Endometrium (tissue), 2 donors: ENCODE data around the gene SLC22A17.

Source experiments
- FAIRE-seq: peaks from 2 replicates; lab custom pipeline; 2012; peaks lifted over from hg19 to GRCh38; lab: Jason Lieb, UNC
- donor health status: control.
- donor health status: control.

Gene SLC22A17

DNA sequence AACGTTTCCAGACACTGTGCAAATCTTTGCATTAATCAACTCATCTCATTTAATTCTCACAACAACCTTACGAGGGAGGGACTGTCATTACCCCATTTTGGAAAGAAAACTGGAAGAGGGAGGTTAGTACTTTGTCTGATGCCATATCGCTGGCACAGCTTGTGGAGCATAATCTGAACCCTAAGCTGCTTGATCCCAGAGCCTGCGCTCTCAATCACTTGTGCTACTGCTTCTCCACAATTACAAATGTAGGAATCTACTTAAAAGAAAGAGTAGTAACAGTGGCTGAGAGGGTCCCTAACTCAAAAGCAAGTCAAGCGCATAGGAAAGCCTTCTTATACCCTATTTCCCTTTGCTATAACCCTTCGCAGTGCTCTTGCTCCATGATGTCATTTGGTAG is 9.1 kb upstream of the SLC22A17 start:
- FAIRE-seq = no peak

DNA sequence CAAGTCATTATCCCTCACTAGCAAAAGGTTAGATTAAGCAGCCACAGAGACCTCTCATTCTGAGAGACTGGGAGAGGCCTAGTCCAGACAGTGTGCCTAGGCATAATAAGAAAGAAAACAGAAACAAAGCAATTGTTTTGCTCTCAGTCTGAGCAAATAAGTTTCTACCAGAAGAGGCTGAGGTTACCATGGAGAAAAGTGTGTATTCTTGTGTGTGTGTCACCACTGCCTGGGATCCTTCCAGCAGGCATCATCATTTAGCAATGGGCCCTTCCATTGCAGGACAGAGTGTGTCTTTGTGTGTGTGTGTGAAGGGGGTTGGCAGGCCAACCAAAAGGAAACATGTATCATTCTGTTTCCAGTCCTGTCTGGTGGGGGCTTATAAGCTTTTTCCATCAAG is 8.6 kb upstream of the SLC22A17 start:
- FAIRE-seq = no peak

- no peak for FAIRE-seq
Measured at GRCh38 chr14:23360496-23360895, 7.8 kb upstream of the SLC22A17 start.

DNA sequence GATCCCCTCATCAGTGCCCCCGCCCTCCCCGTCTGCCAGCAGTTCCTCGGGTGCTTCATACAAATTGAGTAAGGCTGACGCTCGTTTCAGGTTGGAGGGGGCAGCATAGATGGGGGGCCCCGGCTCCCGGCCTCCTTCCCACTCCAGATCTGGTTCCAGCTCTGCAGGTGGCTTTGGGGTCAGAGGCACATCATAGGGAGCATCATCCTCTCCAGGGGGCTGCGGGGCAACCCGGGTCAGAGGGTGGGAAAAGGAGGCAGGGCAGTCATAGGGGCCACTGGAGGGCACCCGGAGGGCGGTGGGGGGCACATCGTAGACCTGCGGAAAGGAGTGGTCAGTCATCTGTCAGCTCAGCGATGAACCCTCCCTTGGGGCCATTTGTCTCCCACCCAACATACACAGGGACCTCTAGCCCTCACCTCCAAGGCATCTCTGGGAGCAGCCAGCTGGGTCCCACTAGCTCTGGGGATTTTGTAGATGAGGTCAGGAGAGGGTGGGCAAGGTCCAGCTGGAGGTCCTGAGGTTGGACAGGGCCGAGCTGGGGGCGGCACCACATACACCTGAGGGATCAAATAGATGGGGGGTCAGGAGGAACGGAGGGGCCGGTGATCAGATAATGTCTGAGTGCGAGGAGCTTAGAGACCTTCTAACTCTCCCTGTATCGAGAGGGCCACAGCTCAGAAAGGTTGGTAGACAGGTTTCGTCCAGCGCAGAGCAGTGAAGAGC is 7.2 kb upstream of the SLC22A17 start:
- FAIRE-seq = no peak

DNA sequence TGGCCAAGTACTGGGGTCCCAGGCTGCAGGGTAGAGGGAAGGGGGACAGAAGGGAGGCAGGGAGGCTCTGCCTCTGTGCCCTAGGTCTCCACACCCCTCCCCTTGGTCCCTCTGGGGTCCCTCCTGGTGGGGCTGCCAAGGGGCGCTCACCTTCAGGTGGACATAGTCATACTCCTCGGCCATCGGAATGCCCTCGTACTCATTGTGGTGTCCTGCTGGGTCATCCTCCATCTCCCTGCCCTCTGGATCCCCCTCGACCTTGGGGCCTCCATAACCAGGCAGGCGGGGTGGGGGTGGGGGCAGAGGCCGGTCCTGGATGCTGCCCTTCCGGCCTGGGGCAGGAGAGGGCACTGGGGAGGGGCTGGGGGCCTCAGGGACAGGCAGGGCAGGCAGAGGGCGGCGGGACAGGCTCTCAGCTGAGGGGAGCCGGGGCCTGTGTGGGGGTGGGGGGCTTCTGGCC is 6.5 kb upstream of the SLC22A17 start:
- FAIRE-seq = no peak

DNA sequence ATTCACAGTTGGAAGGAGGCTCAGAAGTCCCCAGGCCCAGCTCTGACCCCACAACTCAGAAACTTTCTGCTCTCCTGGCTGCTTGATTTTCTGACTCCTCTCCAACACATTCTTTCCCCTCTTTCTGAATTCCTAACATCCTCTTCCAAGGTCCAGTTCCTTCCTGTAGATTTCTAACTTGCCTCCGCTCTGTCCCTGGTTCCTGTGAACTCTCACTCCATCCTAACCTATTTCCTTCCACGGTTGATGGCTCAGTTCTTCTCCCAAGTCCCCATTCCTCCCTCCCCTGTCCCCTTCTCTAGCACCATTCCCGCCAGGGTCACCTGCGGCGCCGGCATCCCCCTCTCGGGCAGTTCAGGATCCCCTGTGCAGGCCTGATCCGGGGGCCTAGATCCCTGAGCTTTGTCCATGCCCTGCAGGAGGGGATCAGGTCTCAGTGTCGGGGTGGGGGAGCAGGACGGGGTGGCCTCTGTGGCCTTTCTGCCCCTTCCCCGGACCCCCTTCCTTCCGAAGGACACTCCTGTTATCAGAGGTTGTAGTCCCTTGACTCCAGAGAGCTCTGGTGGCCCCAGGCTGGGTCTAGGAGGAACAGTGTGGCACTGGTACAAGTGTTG is 6.0 kb upstream of the SLC22A17 start:
- FAIRE-seq = no peak

DNA sequence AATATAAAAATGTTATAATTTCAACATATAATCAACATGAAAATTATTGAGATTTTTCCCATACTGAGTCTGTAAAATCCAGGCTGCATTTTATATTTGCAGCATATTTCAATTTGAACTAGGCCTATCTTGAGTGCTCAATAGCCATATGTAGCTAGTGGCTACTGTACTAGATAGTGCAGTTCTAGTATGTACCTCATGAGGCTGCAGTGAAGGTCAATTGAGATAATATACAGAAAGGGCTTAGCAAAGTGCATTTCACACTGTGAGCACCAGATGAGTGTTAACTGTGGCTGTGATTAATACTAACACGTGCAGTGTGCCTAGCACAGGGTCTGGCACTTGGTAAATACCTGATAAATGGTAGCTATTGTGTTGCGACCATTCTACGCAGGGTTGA is 5.4 kb upstream of the SLC22A17 start:
- FAIRE-seq = no peak

- no peak for FAIRE-seq
Measured at GRCh38 chr14:23357261-23357660, 4.6 kb upstream of the SLC22A17 start.

GRCh38 chr14:23356662-23357061 is 4.0 kb upstream of the SLC22A17 start:
- no peak for FAIRE-seq

DNA sequence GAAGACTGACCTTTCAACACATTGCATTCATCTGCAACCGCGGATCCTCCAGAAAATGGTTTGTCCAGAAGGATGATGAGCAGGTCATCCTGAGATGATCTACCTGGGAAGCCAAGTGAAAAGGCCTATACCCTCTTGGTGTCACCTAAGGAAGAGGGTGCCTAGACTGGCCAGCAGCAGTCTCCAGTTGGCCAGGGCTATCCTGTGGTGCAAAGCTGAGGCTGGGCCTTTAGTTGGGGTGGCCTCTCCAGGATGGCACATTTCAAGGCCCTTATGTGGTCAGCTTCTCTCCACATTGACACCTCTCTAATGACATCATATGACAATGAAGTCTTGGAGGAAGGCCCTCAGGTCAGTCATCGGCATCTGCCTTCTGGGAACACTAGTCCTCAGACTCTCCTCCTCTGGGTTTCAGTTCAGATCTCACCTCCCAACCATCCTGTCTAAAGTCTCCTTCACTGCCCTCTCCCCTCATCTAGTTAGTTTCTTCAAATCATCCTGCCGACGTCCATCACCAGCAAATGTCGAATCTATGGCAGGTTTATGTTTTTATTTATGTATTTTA is 3.3 kb upstream of the SLC22A17 start:
- FAIRE-seq = no peak

DNA sequence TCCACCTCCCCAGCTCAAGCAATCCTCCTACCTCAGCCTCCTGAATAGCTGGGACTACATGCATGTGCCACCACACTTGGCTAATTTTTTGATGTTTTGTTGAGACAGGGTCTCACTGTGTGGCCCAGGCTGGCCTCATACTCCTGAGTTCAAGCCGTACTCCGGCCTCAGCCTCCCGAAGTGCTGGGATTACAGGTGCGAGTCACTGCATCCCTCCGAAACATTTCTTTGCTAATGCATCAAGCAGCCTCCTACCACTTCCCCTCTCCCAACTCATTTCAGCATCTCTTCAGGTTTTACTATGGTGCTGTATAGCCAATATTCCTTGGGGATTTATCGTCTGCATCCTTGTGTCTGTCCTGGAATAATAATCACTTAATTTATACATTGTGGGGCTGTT is 2.3 kb upstream of the SLC22A17 start:
- no peak for FAIRE-seq

DNA sequence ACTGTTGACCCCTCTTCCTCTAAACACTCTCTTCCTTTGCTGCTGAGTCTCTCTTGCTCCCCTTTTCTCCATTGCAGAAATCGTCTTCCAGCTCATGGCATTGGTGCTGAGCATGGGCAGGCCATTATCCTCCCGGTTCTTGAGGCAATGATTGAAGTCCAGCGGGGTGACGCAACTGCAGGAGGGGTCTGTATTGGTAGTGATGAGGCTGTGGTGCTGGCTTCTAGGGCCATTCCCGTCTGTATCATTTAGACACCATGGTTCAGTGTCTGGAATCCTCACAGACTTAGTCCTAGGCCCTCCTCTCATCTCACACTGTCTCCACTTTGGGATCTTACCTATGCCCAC is 720 bp upstream of the SLC22A17 start:
- no peak for FAIRE-seq

GRCh38 chr14:23351681-23352505 is 794 bp downstream of the SLC22A17 start:
- no peak for FAIRE-seq

DNA sequence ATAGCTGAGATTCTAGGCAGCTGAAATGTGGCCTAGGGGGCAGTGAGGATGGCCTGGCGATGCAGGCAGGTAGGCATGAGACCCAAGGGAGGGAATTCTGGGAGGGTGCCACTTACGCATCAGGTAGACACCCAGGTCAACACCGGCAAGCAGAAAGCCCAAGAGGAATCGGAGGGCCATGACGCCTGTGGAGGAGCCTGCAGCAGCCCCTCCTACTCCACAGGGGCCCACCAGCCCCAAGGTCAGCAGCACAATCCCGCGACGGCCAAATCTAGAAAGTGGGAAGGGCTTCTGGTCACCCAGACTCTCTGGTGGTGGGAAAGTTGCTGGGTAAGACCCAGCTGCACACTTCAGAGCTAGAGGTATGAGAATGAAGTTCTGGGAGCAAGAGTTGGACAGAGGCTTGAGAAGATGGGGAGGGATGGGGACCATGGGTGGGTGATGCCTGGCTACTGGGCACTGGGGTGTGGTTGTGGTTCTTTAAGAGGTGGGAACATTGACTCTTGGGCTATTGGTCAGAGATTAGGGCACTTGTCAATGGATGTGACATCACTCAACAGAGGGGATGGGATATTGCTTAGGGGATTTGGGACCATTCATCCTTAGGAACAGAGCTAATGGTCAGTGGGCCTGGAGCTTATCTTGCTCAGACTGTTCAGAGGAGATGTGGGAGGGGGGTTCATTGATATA is 3.4 kb downstream of the SLC22A17 start:
- FAIRE-seq = no peak

DNA sequence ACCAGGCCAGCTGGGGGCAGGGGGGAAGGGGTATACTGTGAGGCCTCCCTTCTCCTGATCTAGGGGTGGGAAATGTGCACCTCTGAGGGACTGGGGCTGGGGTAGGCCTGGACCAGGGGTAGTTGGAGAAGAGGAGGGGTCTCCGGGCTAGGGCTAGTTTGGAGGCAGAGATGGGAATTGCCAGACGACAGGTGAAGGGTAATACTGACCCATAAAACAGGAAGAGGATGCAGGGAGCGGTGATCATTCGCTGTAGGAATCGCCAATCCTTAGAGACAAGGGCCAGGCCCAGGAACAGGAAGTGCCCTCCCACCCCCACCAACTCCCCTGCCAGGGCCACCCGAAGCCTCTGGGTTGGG is 4.4 kb downstream of the SLC22A17 start:
- no peak for FAIRE-seq

GRCh38 chr14:23347406-23348296 is 5.0 kb downstream of the SLC22A17 start:
- FAIRE-seq = no peak

DNA sequence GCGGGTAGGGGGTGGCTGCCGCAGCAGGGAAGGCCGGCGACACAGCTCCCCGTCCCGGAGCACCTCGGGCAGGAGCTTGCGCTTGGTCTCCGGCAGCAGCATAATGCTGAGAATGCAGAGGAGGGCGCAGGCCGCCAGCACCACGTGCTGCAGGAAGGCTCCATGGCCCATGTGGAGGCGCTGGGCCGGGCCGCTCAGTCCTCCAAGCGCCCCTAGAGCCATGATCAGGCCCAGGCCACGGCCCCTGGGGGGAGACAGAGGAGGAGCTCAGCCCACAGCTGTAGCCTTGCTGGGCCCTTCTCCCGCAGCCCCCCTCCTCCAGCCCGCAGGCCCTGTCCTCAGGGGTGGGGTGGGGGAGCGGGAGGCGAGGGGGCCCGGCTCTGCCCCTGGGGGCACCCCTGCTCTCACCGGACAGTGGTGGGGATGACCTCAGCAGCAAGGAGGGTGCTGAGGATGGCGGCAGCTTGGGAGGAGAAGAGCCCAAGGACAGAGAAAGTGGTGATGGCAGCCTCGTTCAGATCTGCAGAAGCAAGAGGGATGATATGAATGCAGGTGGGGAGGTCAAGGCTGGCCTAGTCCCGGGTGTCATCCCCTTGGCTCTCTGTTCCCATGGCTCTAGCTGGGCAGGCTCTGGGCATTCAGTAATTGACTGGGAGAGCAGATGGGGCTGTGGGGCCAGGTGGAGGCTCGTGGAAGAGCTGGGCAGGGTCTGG is 5.8 kb downstream of the SLC22A17 start:
- FAIRE-seq = no peak

- FAIRE-seq = no peak
Measured at GRCh38 chr14:23345987-23346692, 6.5 kb downstream of the SLC22A17 start.

DNA sequence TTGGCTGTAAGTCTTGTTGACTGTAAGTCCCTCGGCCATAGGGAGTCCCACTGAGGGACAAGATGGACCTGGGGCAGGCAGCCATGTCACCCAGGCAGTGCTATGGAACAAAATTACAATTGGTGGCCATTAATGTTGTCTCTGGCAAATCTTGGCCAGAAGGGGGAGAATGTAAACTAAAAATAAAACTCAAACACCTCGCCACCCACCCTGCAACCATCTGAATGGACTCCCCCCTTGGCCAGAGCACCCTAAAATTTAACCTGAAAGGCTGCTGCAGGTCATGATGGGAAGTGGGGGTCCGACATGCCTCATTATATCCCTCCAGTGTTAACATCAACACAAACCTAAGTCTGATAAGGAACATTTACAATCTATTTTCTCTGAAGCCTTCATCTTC is 8.2 kb downstream of the SLC22A17 start:
- no peak for FAIRE-seq
